ENCODE measurements around the gene TMEM37.
"Not testable (repeated sequence)": the region's sequence is repeated elsewhere in the genome, so short reads cannot be mapped to it uniquely, and the experiment has no call there.

The TMEM37 gene

GRCh38 chr2:119402106-119402505 is 29.5 kb upstream of the TMEM37 start:
- no peaks in the 10 kb centered on the region for H3K36me3 ChIP-seq
- no peak overlapping the region for H3K27ac ChIP-seq
- no peak overlapping the region for H3K9ac ChIP-seq

GRCh38 chr2:119402645-119403560 is 28.8 kb upstream of the TMEM37 start:
- no peaks in the 10 kb centered on the region for H3K36me3 ChIP-seq
- H4K20me1 ChIP-seq: no peaks in the 10 kb centered on the region
- no peak overlapping the region for H3K9ac ChIP-seq
- peaks cover 55% of the 10 kb centered on the region for H3K4me1 ChIP-seq
- H3K27ac ChIP-seq: 0 out of 2 replicates have a peak overlapping the region, but pooled peaks have one; percentile 12
- H3K4me3 ChIP-seq: no peak overlapping the region
- no peaks in the 10 kb centered on the region for H3K27me3 ChIP-seq
- peak overlapping the region; percentile 52 for H3K4me2 ChIP-seq
- peak; percentile 51; the same call in 1 of the 2 replicates for TF ChIP-seq Cebpa-rat (IDR thresholded peaks at IDR 0.05)
- H3K9me3 ChIP-seq: no peaks in the 10 kb centered on the region

More at GRCh38 chr2:119402106-119402505, 29.5 kb upstream of the TMEM37 start:
- Histone ChIP-seq H3K4me2 (no peak overlapping the region), H3K4me1 (peaks cover 47% of the 10 kb centered on the region), H3K9me3 (no peaks in the 10 kb centered on the region), H3K4me3 (no peak overlapping the region), H3K27me3 (no peaks in the 10 kb centered on the region), H4K20me1 (no peaks in the 10 kb centered on the region)
- no peak for TF ChIP-seq Cebpa-rat (IDR thresholded peaks at IDR 0.05)

GRCh38 chr2:119403618-119404017 is 28.0 kb upstream of the TMEM37 start:
- not testable (repeated sequence) for H3K9me3 ChIP-seq, H3K27me3 ChIP-seq, H3K27ac ChIP-seq, H4K20me1 ChIP-seq, H3K4me3 ChIP-seq, H3K9ac ChIP-seq, H3K36me3 ChIP-seq
- Histone ChIP-seq H3K4me2 (peak overlapping the region; percentile 52), H3K4me1 (peaks cover 61% of the 10 kb centered on the region)

- TF ChIP-seq Cebpa-rat (IDR thresholded peaks at IDR 0.05): no peak
- H3K4me2 ChIP-seq: no peak overlapping the region
Measured at GRCh38 chr2:119405151-119405550, 26.5 kb upstream of the TMEM37 start.

GRCh38 chr2:119407430-119408220 is 24.0 kb upstream of the TMEM37 start:
- Histone ChIP-seq H3K27me3 (no peaks in the 10 kb centered on the region), H4K20me1 (no peaks in the 10 kb centered on the region), H3K27ac (peak overlapping the region; percentile 67), H3K9me3 (peaks cover 10% of the 10 kb centered on the region), H3K36me3 (no peaks in the 10 kb centered on the region), H3K4me3 (no peak overlapping the region; the same call in 1 of the 2 replicates), H3K4me2 (peak overlapping the region; percentile 59), H3K4me1 (peaks cover 51% of the 10 kb centered on the region), H3K9ac (peak overlapping the region; percentile 15; the same call in 1 of the 2 replicates)
- TF ChIP-seq Cebpa-rat (IDR thresholded peaks at IDR 0.05): no peak

More at GRCh38 chr2:119405151-119405550, 26.5 kb upstream of the TMEM37 start:
- no peak overlapping the region for H3K4me3 ChIP-seq
- no peaks in the 10 kb centered on the region for H3K27me3 ChIP-seq
- no peak overlapping the region for H3K9ac ChIP-seq
- H4K20me1 ChIP-seq: no peaks in the 10 kb centered on the region
- peaks cover 54% of the 10 kb centered on the region for H3K4me1 ChIP-seq
- H3K27ac ChIP-seq: no peak overlapping the region
- no peaks in the 10 kb centered on the region for H3K9me3 ChIP-seq
- H3K36me3 ChIP-seq: no peaks in the 10 kb centered on the region

- no peak overlapping the region; the same call in 1 of the 2 replicates for H3K4me3 ChIP-seq
- no peaks in the 10 kb centered on the region for H3K36me3 ChIP-seq
- peaks cover 45% of the 10 kb centered on the region for H3K4me1 ChIP-seq
- no peak for TF ChIP-seq Cebpa-rat (IDR thresholded peaks at IDR 0.05)
- no peaks in the 10 kb centered on the region for H4K20me1 ChIP-seq
- H3K27me3 ChIP-seq: no peaks in the 10 kb centered on the region
- no peak overlapping the region for H3K9ac ChIP-seq
- H3K4me2 ChIP-seq: peak overlapping the region; percentile 59
- H3K27ac ChIP-seq: peak overlapping the region; percentile 20; the same call in 1 of the 2 replicates
- H3K9me3 ChIP-seq: peaks cover 10% of the 10 kb centered on the region
Measured at GRCh38 chr2:119408221-119408619, 23.4 kb upstream of the TMEM37 start.

GRCh38 chr2:119409506-119409905 is 22.1 kb upstream of the TMEM37 start:
- H3K4me1 ChIP-seq: peaks cover 33% of the 10 kb centered on the region
- H3K27ac ChIP-seq: no peak overlapping the region
- no peaks in the 10 kb centered on the region for H3K27me3 ChIP-seq
- H4K20me1 ChIP-seq: no peaks in the 10 kb centered on the region
- no peak overlapping the region for H3K4me3 ChIP-seq
- no peak overlapping the region for H3K4me2 ChIP-seq
- TF ChIP-seq Cebpa-rat (IDR thresholded peaks at IDR 0.05): no peak
- H3K9me3 ChIP-seq: peaks cover 19% of the 10 kb centered on the region
- H3K36me3 ChIP-seq: no peaks in the 10 kb centered on the region
- no peak overlapping the region for H3K9ac ChIP-seq

GRCh38 chr2:119414894-119415293 is 16.8 kb upstream of the TMEM37 start:
- Histone ChIP-seq H3K4me3 (no peak overlapping the region), H4K20me1 (no peaks in the 10 kb centered on the region), H3K27me3 (no peaks in the 10 kb centered on the region), H3K9ac (no peak overlapping the region), H3K4me1 (peaks cover 28% of the 10 kb centered on the region), H3K36me3 (no peaks in the 10 kb centered on the region), H3K4me2 (peak overlapping the region; percentile 45), H3K27ac (no peak overlapping the region), H3K9me3 (peaks cover 22% of the 10 kb centered on the region)
- no peak for TF ChIP-seq Cebpa-rat (IDR thresholded peaks at IDR 0.05)

GRCh38 chr2:119415630-119416029 is 16.0 kb upstream of the TMEM37 start:
- no peak overlapping the region for H3K9ac ChIP-seq
- no peak overlapping the region for H3K27ac ChIP-seq
- no peaks in the 10 kb centered on the region for H3K27me3 ChIP-seq
- no peaks in the 10 kb centered on the region for H3K36me3 ChIP-seq
- H3K4me3 ChIP-seq: no peak overlapping the region
- TF ChIP-seq Cebpa-rat (IDR thresholded peaks at IDR 0.05): no peak
- peaks cover 28% of the 10 kb centered on the region for H3K4me1 ChIP-seq
- peaks cover 23% of the 10 kb centered on the region for H3K9me3 ChIP-seq
- H4K20me1 ChIP-seq: no peaks in the 10 kb centered on the region
- H3K4me2 ChIP-seq: peak overlapping the region; percentile 45

Measured in BLaER1 (cell line).